GM12878 (cell line): ENCODE results near the gene DDIT4. TPM values are rescaled to one million over a fixed set of nuclear protein-coding genes. Genes with fewer than 3 reads are reported as not detected.
A peak's percentile ranks its signal among the peaks of the same experiment; 100 is the strongest.

Source experiments
- BACH1 ChIP-seq: fragments of 450-650 bp; IDR thresholded peaks from 2 replicates; pipeline ENCODE4 v1.6.1; 2017; ENCODE audit warnings: mild to moderate bottlenecking, borderline replicate concordance
- BRCA1 ChIP-seq: IDR thresholded peaks from 2 replicates; pipeline ENCODE4 v1.6.1; 2011; ENCODE audit warnings: low read depth, low read length, improper control_type of control experiment
- CHD2 ChIP-seq: IDR thresholded peaks from 2 replicates; pipeline ENCODE4 v1.6.1; 2011; ENCODE audit warnings: low read depth, low read length, improper control_type of control experiment, borderline replicate concordance
- HCFC1 ChIP-seq: fragments of 150-350 bp; IDR thresholded peaks from 2 replicates; pipeline ENCODE4 v1.6.1; 2014; ENCODE audit warnings: low read length
- HDAC2 ChIP-seq: fragments of 200-600 bp; sonication (generic); IDR thresholded peaks from 2 replicates; pipeline ENCODE4 v1.6.1; 2017
- HDAC6 ChIP-seq: fragments of 200-600 bp; sonication (generic); IDR thresholded peaks from one replicate; pipeline ENCODE4 v1.8.0; 2017; ENCODE audit warnings: antibody characterized with exemption; ENCODE audit not compliant: unreplicated experiment
- IKZF1 ChIP-seq: fragments of 450-650 bp; conservative IDR thresholded peaks from 2 replicates; pipeline ENCODE4 v1.6.1; 2017; ENCODE audit warnings: antibody characterized with exemption, mild to moderate bottlenecking
- IKZF2 ChIP-seq, 2 experiments: fragments of 450-650 bp; IDR thresholded peaks; 2 replicates each; pipeline ENCODE4 v1.6.1; 2017; ENCODE audit warnings: mild to moderate bottlenecking in 2 of 2, moderate library complexity in 2 of 2
- MYB ChIP-seq: fragments of 150-350 bp; IDR thresholded peaks from 2 replicates; pipeline ENCODE4 v1.6.1; 2014; ENCODE audit warnings: mild to moderate bottlenecking, low read depth, low read length, borderline replicate concordance
- MYC ChIP-seq: IDR thresholded peaks from 2 replicates; pipeline ENCODE4 v1.6.1; 2011; ENCODE audit warnings: mild to moderate bottlenecking, low read length, moderate library complexity, inconsistent platforms; ENCODE audit not compliant: insufficient read depth, insufficient replicate concordance, insufficient read length, severe bottlenecking
- NFIC ChIP-seq: IDR thresholded peaks from 2 replicates; pipeline ENCODE4 v1.6.1; 2012; ENCODE audit warnings: low read depth, mild to moderate bottlenecking, inconsistent platforms, low read length, moderate library complexity
- NR2F1 ChIP-seq: fragments of 450-650 bp; conservative IDR thresholded peaks from 2 replicates; pipeline ENCODE4 v1.6.1; 2017; ENCODE audit warnings: mild to moderate bottlenecking
- PML ChIP-seq: IDR thresholded peaks from 2 replicates; pipeline ENCODE4 v1.6.1; 2012; ENCODE audit warnings: low read length, inconsistent platforms
- RBBP5 ChIP-seq: fragments of 200-600 bp; sonication (generic); conservative IDR thresholded peaks from 2 replicates; pipeline ENCODE4 v1.6.1; 2016
- SMC3 ChIP-seq: IDR thresholded peaks from 2 replicates; pipeline ENCODE4 v1.6.1; 2011; ENCODE audit warnings: low read length, improper control_type of control experiment, borderline replicate concordance
- SREBF2 ChIP-seq: IDR thresholded peaks from 2 replicates; pipeline ENCODE4 v1.6.1; 2012; ENCODE audit warnings: mild to moderate bottlenecking, low read length
- STAT3 ChIP-seq: IDR thresholded peaks from 2 replicates; pipeline ENCODE4 v1.6.1; 2011; ENCODE audit warnings: low read depth, low read length, improper control_type of control experiment
- SUZ12 ChIP-seq: fragments of 200-600 bp; sonication (generic); IDR thresholded peaks from one replicate; pipeline ENCODE4 v1.6.1; 2018; ENCODE audit warnings: antibody characterized with exemption, mild to moderate bottlenecking; ENCODE audit not compliant: unreplicated experiment
- TCF3 ChIP-seq: IDR thresholded peaks from 2 replicates; pipeline ENCODE4 v1.6.1; 2012; ENCODE audit warnings: low read depth, mild to moderate bottlenecking, low read length, borderline replicate concordance; ENCODE audit not compliant: insufficient read depth
- ZNF207 ChIP-seq: fragments of 450-650 bp; IDR thresholded peaks from 2 replicates; pipeline ENCODE4 v1.6.1; 2014; ENCODE audit warnings: antibody characterized with exemption, mild to moderate bottlenecking, borderline replicate concordance
- ZNF24 ChIP-seq: fragments of 450-650 bp; IDR thresholded peaks from 2 replicates; pipeline ENCODE4 v1.6.1; 2017; ENCODE audit warnings: antibody characterized with exemption, mild to moderate bottlenecking
- polyA plus RNA-seq, 11 experiments: library from polyadenylated mRNA; depleted of rRNA in 4 of 11; unstranded in 6 of 11; stranded (reverse) in 5 of 11; fragments of >200 nt; fragmentation: Nextera tagmentation in 4 of 11; fragmentation: Illumina TruSeq in 1 of 11; extraction: Ambion mirVana in 4 of 11; extraction: Trizol in 1 of 11; gene quantifications; 1 replicate in 1 of 11; 2 replicates in 10 of 11; pipeline versions ENCODE4 v1.2.1 to v1.2.3, GENCODE V29; 2011 to 2016; ENCODE audit warnings: inconsistent platforms in 2 of 11, missing spikeins in 2 of 11, low read depth in 1 of 11
- total RNA-seq, 4 experiments: library from RNA; depleted of rRNA in 3 of 4; stranded (reverse); fragments of >200 nt in 3 of 4; fragmentation: Illumina TruSeq in 1 of 4; extraction: Trizol in 1 of 4; gene quantifications; 2 replicates each; pipeline versions ENCODE4 v1.2.1 to v1.2.3, GENCODE V29; 2013 to 2021
- TF ChIP-seq, protein P1 (sequence below): fragments of 450-650 bp; formaldehyde crosslinking; IDR thresholded peaks from 2 replicates; pipeline ENCODE4 v1.4.0; 2020; ENCODE audit warnings: mild to moderate bottlenecking, moderate library complexity
- TF ChIP-seq, protein P2 (sequence below): fragments of 450-650 bp; IDR thresholded peaks from 2 replicates; pipeline ENCODE4 v1.6.1; 2017; ENCODE audit warnings: mild to moderate bottlenecking, low read depth, inconsistent platforms; ENCODE audit not compliant: poor library complexity, severe bottlenecking
- TF ChIP-seq, protein P3 (sequence below): fragments of 450-650 bp; IDR thresholded peaks from 2 replicates; pipeline ENCODE4 v1.6.1; 2018; ENCODE audit warnings: borderline replicate concordance, mild to moderate bottlenecking; ENCODE audit not compliant: partially characterized antibody

The DDIT4 gene
- total and polyA plus RNA-seq, 10 of the 15 experiments (the other 5 are each of a cell fraction or from before 2014, with no cell fraction given): 2.1 to 277 (median 183) TPM

DNA sequence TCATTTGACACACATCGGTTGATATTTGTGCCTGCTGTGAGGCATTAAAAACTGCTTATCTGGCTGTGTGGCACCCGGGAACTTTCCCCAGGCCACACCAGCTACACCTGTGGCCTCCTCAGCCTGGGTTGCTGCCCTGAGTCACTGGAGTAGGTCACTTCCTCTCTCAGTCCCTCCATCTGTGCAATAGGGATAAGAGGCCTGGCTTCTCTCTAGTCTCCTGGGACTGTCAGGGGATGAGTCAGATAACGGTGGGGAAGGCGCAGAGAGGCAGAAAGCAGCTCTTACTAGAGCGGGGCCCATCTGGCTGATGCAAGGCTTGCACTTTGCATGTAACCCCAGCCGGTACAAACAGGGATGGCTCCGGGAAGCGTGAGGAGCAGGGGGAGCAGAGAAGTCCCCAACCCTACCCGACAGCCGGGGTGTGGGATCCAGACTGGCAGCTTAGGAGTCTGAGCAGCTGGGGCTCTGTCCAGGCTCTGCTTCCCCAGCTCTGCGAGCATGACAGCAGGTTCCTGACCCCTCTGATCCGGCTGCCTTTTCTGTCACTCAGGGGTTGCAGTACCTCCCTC is 47.0 kb downstream of the DDIT4 start (continued):
- TF ChIP-seq, protein P1, sequence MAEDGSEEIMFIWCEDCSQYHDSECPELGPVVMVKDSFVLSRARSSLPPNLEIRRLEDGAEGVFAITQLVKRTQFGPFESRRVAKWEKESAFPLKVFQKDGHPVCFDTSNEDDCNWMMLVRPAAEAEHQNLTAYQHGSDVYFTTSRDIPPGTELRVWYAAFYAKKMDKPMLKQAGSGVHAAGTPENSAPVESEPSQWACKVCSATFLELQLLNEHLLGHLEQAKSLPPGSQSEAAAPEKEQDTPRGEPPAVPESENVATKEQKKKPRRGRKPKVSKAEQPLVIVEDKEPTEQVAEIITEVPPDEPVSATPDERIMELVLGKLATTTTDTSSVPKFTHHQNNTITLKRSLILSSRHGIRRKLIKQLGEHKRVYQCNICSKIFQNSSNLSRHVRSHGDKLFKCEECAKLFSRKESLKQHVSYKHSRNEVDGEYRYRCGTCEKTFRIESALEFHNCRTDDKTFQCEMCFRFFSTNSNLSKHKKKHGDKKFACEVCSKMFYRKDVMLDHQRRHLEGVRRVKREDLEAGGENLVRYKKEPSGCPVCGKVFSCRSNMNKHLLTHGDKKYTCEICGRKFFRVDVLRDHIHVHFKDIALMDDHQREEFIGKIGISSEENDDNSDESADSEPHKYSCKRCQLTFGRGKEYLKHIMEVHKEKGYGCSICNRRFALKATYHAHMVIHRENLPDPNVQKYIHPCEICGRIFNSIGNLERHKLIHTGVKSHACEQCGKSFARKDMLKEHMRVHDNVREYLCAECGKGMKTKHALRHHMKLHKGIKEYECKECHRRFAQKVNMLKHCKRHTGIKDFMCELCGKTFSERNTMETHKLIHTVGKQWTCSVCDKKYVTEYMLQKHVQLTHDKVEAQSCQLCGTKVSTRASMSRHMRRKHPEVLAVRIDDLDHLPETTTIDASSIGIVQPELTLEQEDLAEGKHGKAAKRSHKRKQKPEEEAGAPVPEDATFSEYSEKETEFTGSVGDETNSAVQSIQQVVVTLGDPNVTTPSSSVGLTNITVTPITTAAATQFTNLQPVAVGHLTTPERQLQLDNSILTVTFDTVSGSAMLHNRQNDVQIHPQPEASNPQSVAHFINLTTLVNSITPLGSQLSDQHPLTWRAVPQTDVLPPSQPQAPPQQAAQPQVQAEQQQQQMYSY (CRISPR knock-in tag): no peak
- TF ChIP-seq RBBP5: no peak
- TF ChIP-seq TCF3: peak; percentile 76; the same call in 1 of the 2 replicates
- no peak for TF ChIP-seq HDAC2
- TF ChIP-seq SUZ12: no peak
- peak; percentile 68; the same call in 1 of the 2 replicates for TF ChIP-seq ZNF207
- peak; percentile 39; the same call in 1 of the 2 replicates for TF ChIP-seq SMC3
- peak; percentile 86 for TF ChIP-seq NR2F1
- no peak for TF ChIP-seq BRCA1
- TF ChIP-seq BACH1: peak; percentile 65; the same call in 1 of the 2 replicates
- TF ChIP-seq ZNF24: peak; percentile 43; the same call in 1 of the 2 replicates
- TF ChIP-seq MYB: no peak
- TF ChIP-seq IKZF1: peak; percentile 96
- TF ChIP-seq SREBF2: no peak
- TF ChIP-seq HDAC6: peak; percentile 44
- no peak for TF ChIP-seq STAT3
- TF ChIP-seq PML: peak; percentile 92; the same call in 1 of the 2 replicates
- TF ChIP-seq, protein P2, sequence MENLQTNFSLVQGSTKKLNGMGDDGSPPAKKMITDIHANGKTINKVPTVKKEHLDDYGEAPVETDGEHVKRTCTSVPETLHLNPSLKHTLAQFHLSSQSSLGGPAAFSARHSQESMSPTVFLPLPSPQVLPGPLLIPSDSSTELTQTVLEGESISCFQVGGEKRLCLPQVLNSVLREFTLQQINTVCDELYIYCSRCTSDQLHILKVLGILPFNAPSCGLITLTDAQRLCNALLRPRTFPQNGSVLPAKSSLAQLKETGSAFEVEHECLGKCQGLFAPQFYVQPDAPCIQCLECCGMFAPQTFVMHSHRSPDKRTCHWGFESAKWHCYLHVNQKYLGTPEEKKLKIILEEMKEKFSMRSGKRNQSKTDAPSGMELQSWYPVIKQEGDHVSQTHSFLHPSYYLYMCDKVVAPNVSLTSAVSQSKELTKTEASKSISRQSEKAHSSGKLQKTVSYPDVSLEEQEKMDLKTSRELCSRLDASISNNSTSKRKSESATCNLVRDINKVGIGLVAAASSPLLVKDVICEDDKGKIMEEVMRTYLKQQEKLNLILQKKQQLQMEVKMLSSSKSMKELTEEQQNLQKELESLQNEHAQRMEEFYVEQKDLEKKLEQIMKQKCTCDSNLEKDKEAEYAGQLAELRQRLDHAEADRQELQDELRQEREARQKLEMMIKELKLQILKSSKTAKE: peak; percentile 65
- TF ChIP-seq NFIC: peak; percentile 86; the same call in 1 of the 2 replicates
- TF ChIP-seq, protein P3, sequence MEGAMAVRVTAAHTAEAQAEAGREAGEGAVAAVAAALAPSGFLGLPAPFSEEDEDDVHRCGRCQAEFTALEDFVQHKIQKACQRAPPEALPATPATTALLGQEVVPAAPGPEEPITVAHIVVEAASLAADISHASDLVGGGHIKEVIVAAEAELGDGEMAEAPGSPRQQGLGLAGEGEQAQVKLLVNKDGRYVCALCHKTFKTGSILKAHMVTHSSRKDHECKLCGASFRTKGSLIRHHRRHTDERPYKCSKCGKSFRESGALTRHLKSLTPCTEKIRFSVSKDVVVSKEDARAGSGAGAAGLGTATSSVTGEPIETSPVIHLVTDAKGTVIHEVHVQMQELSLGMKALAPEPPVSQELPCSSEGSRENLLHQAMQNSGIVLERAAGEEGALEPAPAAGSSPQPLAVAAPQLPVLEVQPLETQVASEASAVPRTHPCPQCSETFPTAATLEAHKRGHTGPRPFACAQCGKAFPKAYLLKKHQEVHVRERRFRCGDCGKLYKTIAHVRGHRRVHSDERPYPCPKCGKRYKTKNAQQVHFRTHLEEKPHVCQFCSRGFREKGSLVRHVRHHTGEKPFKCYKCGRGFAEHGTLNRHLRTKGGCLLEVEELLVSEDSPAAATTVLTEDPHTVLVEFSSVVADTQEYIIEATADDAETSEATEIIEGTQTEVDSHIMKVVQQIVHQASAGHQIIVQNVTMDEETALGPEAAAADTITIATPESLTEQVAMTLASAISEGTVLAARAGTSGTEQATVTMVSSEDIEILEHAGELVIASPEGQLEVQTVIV: no peak
- TF ChIP-seq HCFC1: peak; percentile 25; the same call in 1 of the 2 replicates
- no peak for TF ChIP-seq CHD2
- no peak for TF ChIP-seq MYC
- peak; percentile 98 for TF ChIP-seq IKZF2 (IDR thresholded peaks at IDR 0.05)
